ENCODE data around the gene AKT3. TPM values are rescaled to one million over a fixed set of nuclear protein-coding genes. Genes with fewer than 3 reads are reported as not detected.
A peak's percentile ranks its signal among the peaks of the same experiment; 100 is the strongest.

Gene AKT3
- total RNA-seq, 2 experiments from 2014 or later: 80.4 to 88.5 TPM

DNA sequence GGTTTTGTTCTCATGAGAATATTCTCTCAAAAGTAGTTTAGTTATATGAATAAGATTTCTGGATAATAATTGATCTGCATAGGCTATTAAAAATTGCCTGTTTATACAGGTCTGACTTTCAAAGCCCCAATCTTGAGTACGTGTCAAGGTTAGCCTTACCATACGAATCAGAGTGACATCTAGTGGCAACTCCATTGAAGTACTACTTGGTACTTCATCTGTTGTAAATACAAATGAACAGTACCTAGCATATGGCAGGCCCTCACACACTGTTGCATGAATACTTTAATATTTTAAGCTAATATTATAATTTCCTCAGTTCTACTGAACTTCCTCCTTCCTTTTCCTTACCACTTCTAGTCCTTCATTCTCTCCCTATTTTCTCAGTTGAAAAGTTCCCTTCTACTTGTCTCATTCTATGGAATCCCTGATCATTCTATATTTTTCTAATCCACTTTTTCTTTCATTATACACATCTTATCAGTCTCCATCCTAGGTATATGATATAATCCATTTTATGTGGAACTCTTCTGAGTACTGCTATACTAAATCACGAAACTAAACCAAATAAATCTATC, 101.2 kb downstream of the AKT3 start:
- TF ChIP-seq CTCF (IDR thresholded peaks at IDR 0.05): peak; percentile 83
- DNase-seq (peak in 4 of 14 experiments; percentile 16 to 81 (median 72)), ATAC-seq (ENCODE audit: poor library complexity) (peak; percentile 98)
- no peak overlapping the region for H3K4me3 Mint-ChIP-seq
- no peaks in the 10 kb centered on the region for H3K9me3 Mint-ChIP-seq
- H3K4me1 Mint-ChIP-seq (ENCODE audit: low read depth): peaks cover 59% of the 10 kb centered on the region
- peak overlapping the region; percentile 52 for H3K27ac Mint-ChIP-seq
- intact Hi-C loops (cut with DNase I, micrococcal nuclease): loop anchor here (2.0 to 5.0 kb wide), 3 partner anchors 41 to 406 kb away; no protein-coding TSS in a partner anchor
- Histone ChIP-seq H3K27ac (ENCODE audit: low read depth in 1 of 2, low read length in 2 of 2) (no peak overlapping the region), H3K4me1 (ENCODE audit: insufficient read depth, low read length) (peaks cover 2% of the 10 kb centered on the region), H3K36me3 (ENCODE audit: insufficient read depth, low read length) (no peaks in the 10 kb centered on the region), H3K9me3 (ENCODE audit: control insufficient read depth in 1 of 2, insufficient read depth in 1 of 2, low read length in 2 of 2) (no peaks in the 10 kb centered on the region), H3K4me3 (ENCODE audit: low read length) (no peak overlapping the region), H3K27me3 (ENCODE audit: control insufficient read depth in 1 of 2, insufficient read depth in 2 of 2, low read length in 2 of 2) (no peaks in the 10 kb centered on the region)
- CTCF ChIA-PET: interaction anchor here (0.7 to 2.0 kb wide), 4 partner anchors 9 to 38 kb away, joined by 3 to 6 read pairs (median 4); no protein-coding TSS in a partner anchor
- peaks cover 5% of the 10 kb centered on the region for H3K36me3 Mint-ChIP-seq (ENCODE audit: low read depth)
- POLR2A ChIA-PET: no interaction called here
- H3K27me3 Mint-ChIP-seq: no peaks in the 10 kb centered on the region

DNA sequence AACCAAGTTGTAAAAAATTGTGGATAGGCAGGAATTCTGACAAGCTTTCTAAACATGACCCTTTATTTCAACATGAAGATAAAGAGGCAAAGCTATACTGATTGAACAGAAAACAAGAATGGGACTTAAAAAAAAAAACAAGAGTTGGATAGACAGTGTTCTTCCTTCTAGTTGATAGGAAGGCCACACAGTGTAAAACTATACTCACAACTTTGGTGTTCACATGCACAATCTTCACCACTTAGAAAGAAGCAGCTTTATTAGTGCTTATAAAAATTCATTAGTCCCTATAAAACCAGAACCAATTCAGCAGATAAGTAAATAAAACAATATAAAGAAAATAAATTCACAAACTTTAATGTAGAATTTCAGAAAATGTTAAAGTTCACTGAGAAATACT, 101.8 kb downstream of the AKT3 start:
- CTCF ChIA-PET: interaction anchor here (1.0 to 2.0 kb wide), 3 partner anchors 8 to 37 kb away, joined by 3 to 6 read pairs (median 5); no protein-coding TSS in a partner anchor
- no peak overlapping the region for H3K27ac Mint-ChIP-seq

DNA sequence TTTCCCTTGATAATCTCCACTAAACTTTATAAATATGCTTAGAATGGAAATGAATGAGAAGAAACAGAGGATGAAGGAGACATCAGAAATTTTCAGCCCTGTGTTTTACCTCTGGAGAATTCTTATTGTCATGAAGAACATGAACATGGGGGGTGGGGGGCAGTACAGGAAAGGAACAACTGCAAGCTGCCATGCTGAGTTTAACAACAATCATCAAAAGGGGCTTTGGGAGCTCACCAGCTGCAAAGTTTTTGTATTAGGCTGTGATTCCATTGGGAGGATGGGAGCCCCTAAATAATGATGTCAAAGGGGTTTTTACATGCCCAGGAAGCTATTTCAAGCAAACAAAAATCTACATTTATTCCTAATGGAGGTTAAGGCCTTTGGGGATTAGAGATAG, 103.3 kb downstream of the AKT3 start:
- Histone ChIP-seq H3K27me3 (ENCODE audit: control insufficient read depth in 1 of 2, insufficient read depth in 2 of 2, low read length in 2 of 2) (no peaks in the 10 kb centered on the region), H3K4me1 (ENCODE audit: insufficient read depth, low read length) (peaks cover 2% of the 10 kb centered on the region), H3K27ac (ENCODE audit: low read depth in 1 of 2, low read length in 2 of 2) (no peak overlapping the region), H3K4me3 (ENCODE audit: low read length) (no peak overlapping the region), H3K9me3 (ENCODE audit: control insufficient read depth in 1 of 2, insufficient read depth in 1 of 2, low read length in 2 of 2) (no peaks in the 10 kb centered on the region), H3K36me3 (ENCODE audit: insufficient read depth, low read length) (no peaks in the 10 kb centered on the region)
- ATAC-seq (ENCODE audit: poor library complexity) (no peak), DNase-seq (no peak)
- H3K9me3 Mint-ChIP-seq: no peaks in the 10 kb centered on the region
- H3K36me3 Mint-ChIP-seq (ENCODE audit: low read depth): peaks cover 12% of the 10 kb centered on the region
- ChIA-PET CTCF (no interaction called here), POLR2A (no interaction called here)
- no peak for TF ChIP-seq CTCF (IDR thresholded peaks at IDR 0.05)
- H3K27me3 Mint-ChIP-seq: no peaks in the 10 kb centered on the region
- intact Hi-C loops (cut with DNase I, micrococcal nuclease): loop anchor here (5.0 kb wide), 2 partner anchors 39 to 404 kb away; no protein-coding TSS in a partner anchor
- H3K4me3 Mint-ChIP-seq: no peak overlapping the region
- no peak overlapping the region for H3K27ac Mint-ChIP-seq
- peaks cover 54% of the 10 kb centered on the region for H3K4me1 Mint-ChIP-seq (ENCODE audit: low read depth)

More for the DNA sequence above, 101.8 kb downstream of the AKT3 start:
- Histone ChIP-seq H3K9me3 (ENCODE audit: control insufficient read depth in 1 of 2, insufficient read depth in 1 of 2, low read length in 2 of 2) (no peaks in the 10 kb centered on the region), H3K36me3 (ENCODE audit: insufficient read depth, low read length) (no peaks in the 10 kb centered on the region), H3K4me1 (ENCODE audit: insufficient read depth, low read length) (peaks cover 2% of the 10 kb centered on the region), H3K27me3 (ENCODE audit: control insufficient read depth in 1 of 2, insufficient read depth in 2 of 2, low read length in 2 of 2) (no peaks in the 10 kb centered on the region), H3K27ac (ENCODE audit: low read depth in 1 of 2, low read length in 2 of 2) (no peak overlapping the region), H3K4me3 (ENCODE audit: low read length) (no peak overlapping the region)
- peaks cover 54% of the 10 kb centered on the region for H3K4me1 Mint-ChIP-seq (ENCODE audit: low read depth)
- no peak overlapping the region for H3K4me3 Mint-ChIP-seq
- ATAC-seq (ENCODE audit: poor library complexity) (no peak), DNase-seq (no peak)
- no peak for TF ChIP-seq CTCF (IDR thresholded peaks at IDR 0.05)
- H3K9me3 Mint-ChIP-seq: no peaks in the 10 kb centered on the region
- peaks cover 8% of the 10 kb centered on the region for H3K36me3 Mint-ChIP-seq (ENCODE audit: low read depth)
- POLR2A ChIA-PET: no interaction called here
- intact Hi-C loops (cut with DNase I, micrococcal nuclease): loop anchor here (2.0 to 5.0 kb wide), 3 partner anchors 41 to 406 kb away; no protein-coding TSS in a partner anchor
- no peaks in the 10 kb centered on the region for H3K27me3 Mint-ChIP-seq
